OCI-LY1 (cell line): ENCODE measurements around the gene HIPK3.

Source experiments
- CTCF ChIP-seq: fragments of 200-600 bp; sonication (generic), shearing (Covaris generic); IDR thresholded peaks from 2 replicates; pipeline ENCODE4 v1.5.1; 2017; ENCODE audit warnings: mild to moderate bottlenecking, antibody characterized with exemption, low read length, moderate library complexity, mixed read lengths
- EZH2 ChIP-seq: fragments of 200-600 bp; sonication (generic), shearing (Covaris generic); IDR thresholded peaks from 2 replicates; pipeline ENCODE4 v1.8.0; 2017; ENCODE audit warnings: borderline replicate concordance, mixed run types, mild to moderate bottlenecking, antibody characterized with exemption, low read length, moderate library complexity, mixed read lengths

GRCh38 chr11:33362051-33362910 is 105.1 kb downstream of the HIPK3 start:
- TF ChIP-seq CTCF, result peak; percentile 62
- TF ChIP-seq EZH2, result no peak
